Tibial nerve (tissue), 4 donors: Measurements from ENCODE around the gene SPATA20. TPM values are rescaled to one million over a fixed set of nuclear protein-coding genes. Genes with fewer than 3 reads are reported as not detected.

ENCODE experiments used
- DNase-seq, 2 donors: peaks; one replicate each; pipeline ENCODE4 v3.0.0-alpha.2; 2019; ENCODE audit warnings: low spot score in 2 of 2
- H3K27ac ChIP-seq, 4 donors: fragments of 200-600 bp; sonication (generic) in 3 of 4; one replicate each; pipeline ENCODE4 v1.5.1; 2017 to 2019; ENCODE audit warnings: mild to moderate bottlenecking in 1 of 4
- H3K27me3 ChIP-seq, 2 donors: fragments of 200-600 bp; sonication (generic) in 1 of 2; one replicate each; pipeline versions ENCODE4 v1.5.1 to v1.6.0; 2017 to 2019
- H3K36me3 ChIP-seq, 3 donors: fragments of 200-600 bp; sonication (generic); one replicate each; pipeline ENCODE4 v1.5.1; 2018 to 2019
- H3K4me1 ChIP-seq, 4 donors: fragments of 200-600 bp; sonication (generic) in 3 of 4; one replicate each; pipeline ENCODE4 v1.5.1; 2017 to 2019
- H3K4me3 ChIP-seq, 4 donors: fragments of 200-600 bp; sonication (generic) in 3 of 4; one replicate each; pipeline ENCODE4 v1.5.1; 2017 to 2019; ENCODE audit warnings: mild to moderate bottlenecking in 1 of 4, moderate library complexity in 1 of 4
- H3K9me3 ChIP-seq, 4 donors: fragments of 200-600 bp; sonication (generic) in 3 of 4; one replicate each; pipeline ENCODE4 v1.5.1; 2017 to 2019
- CTCF ChIP-seq, 5 experiments: fragments of 200-600 bp in 3 of 5; fragments of 450-650 bp in 2 of 5; sonication (generic) in 3 of 5; IDR thresholded peaks; one replicate each; pipeline ENCODE4 v1.5.1; 2016 to 2019; ENCODE audit warnings: antibody characterized with exemption in 5 of 5, mild to moderate bottlenecking in 3 of 5, moderate library complexity in 2 of 5
- EP300 ChIP-seq, 2 donors: sonication (generic); formaldehyde crosslinking; IDR thresholded peaks; one replicate each; pipeline ENCODE4 v1.6.1; 2017; ENCODE audit warnings: antibody characterized with exemption in 2 of 2, mild to moderate bottlenecking in 1 of 2
- POLR2A ChIP-seq, 2 donors: fragments of 450-650 bp; IDR thresholded peaks; one replicate each; pipeline ENCODE4 v1.6.1; 2017; ENCODE audit warnings: antibody characterized with exemption in 2 of 2, mild to moderate bottlenecking in 2 of 2, moderate library complexity in 2 of 2
- WGBS, 2 donors: methylation state at CpG; one replicate each; pipeline ENCODE4 v1.1.5; 2018; 5-methylcytosine and 5-hydroxymethylcytosine counted together
- total RNA-seq, 4 donors: library from RNA; depleted of rRNA; stranded (reverse); fragments of >200 nt; gene quantifications; one replicate each; pipeline ENCODE4 v1.1.0, GENCODE V29; 2016

SPATA20 gene
- total RNA-seq, 4 donors from 2014 or later = 80.8 to 151 (median 89.6) TPM

DNA sequence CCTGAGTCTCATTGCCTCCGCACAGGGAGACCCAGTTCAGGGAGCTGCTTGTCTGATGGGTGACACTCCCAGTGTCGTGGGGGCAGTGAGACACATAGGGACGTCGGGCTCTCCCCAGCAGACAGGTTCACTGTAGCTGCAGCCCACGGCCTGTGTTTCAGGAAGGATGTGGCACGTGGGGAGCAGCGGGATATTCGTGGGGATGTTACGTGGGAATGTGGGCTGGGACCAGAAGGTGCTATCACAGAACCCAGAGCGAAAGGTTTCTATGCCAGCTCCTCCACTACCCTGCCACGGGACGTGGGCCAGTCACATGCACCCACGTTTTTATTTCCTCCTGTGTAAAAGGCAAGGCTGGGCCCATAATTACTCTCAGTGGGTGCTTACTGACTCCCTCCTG lies 29.9 kb downstream of the SPATA20 start:
- WGBS, 2 donors = 79 to 83% methylated on average over 13 of the region's 13 CpGs
- no peaks in the 10 kb centered on the region for H3K36me3 ChIP-seq
- H3K27me3 ChIP-seq = peaks cover 0 to 13% of the 10 kb centered on the region in 2 donors
- H3K4me1 ChIP-seq = no peaks in the 10 kb centered on the region
- TF ChIP-seq POLR2A (IDR thresholded peaks at IDR 0.05) = no peak
- no peak for TF ChIP-seq CTCF (IDR thresholded peaks at IDR 0.05)
- TF ChIP-seq EP300 (IDR thresholded peaks at IDR 0.05) = no peak
- H3K9me3 ChIP-seq = no peaks in the 10 kb centered on the region
- H3K27ac ChIP-seq = no peak overlapping the region
- no peak for DNase-seq
- no peak overlapping the region for H3K4me3 ChIP-seq

- Histone ChIP-seq H3K36me3 (no peaks in the 10 kb centered on the region), H3K27me3 (peaks cover 0 to 12% of the 10 kb centered on the region in 2 donors), H3K4me1 (no peaks in the 10 kb centered on the region), H3K27ac (no peak overlapping the region), H3K4me3 (no peak overlapping the region), H3K9me3 (no peaks in the 10 kb centered on the region)
- DNase-seq = no peak
- TF ChIP-seq POLR2A (IDR thresholded peaks at IDR 0.05) = no peak
- no peak for TF ChIP-seq CTCF (IDR thresholded peaks at IDR 0.05)
- TF ChIP-seq EP300 (IDR thresholded peaks at IDR 0.05) = no peak
- WGBS, 2 donors = 86 to 92% methylated on average over 13 of the region's 13 CpGs
These were observed 30.5 kb downstream of the SPATA20 start for GRCh38 chr17:50577451-50577954.

DNA sequence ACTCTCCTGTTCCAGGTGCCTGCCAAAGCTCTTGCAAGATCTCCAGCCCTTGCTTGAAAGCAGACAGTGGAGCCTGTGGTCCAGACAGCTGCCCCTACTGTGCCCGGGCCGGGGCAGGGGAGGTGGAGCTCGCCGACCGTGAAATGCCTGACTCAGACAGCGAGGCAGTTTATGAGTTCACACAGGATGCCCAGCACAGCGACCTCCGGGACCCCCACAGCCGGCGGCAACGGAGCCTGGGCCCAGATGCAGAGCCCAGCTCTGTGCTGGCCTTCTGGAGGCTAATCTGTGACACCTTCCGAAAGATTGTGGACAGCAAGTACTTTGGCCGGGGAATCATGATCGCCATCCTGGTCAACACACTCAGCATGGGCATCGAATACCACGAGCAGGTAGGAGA lies 31.2 kb downstream of the SPATA20 start:
- 74 to 84% methylated on average over 12 to 13 of the region's 16 CpGs for WGBS, 2 donors
- no peak overlapping the region for H3K27ac ChIP-seq
- no peak for DNase-seq
- H3K4me3 ChIP-seq = no peak overlapping the region
- H3K27me3 ChIP-seq = peaks cover 0 to 8% of the 10 kb centered on the region in 2 donors
- H3K36me3 ChIP-seq = no peaks in the 10 kb centered on the region
- TF ChIP-seq CTCF (IDR thresholded peaks at IDR 0.05) (no peak), POLR2A (IDR thresholded peaks at IDR 0.05) (no peak), EP300 (IDR thresholded peaks at IDR 0.05) (no peak)
- H3K4me1 ChIP-seq = no peaks in the 10 kb centered on the region
- no peaks in the 10 kb centered on the region for H3K9me3 ChIP-seq

DNA sequence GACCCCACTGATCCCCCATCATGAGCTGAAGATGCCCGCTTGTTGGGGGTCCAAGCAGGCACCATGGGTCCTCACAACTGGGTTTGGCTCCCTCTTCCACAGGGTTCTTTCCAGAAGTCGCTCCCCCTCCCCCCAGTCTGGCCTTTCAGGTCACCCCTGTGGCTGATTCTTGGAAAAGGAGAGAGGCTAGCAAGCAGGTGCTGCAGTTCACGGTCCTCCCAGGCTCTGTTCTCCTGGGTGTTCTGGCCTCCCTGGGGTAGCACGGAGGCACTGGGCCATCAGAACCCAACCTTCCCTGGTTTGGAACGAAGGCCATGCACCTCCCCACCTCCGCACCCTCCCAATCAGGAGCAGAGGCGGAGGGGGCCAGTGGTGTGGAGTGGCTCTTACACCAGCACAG lies 32.4 kb downstream of the SPATA20 start:
- no peak for DNase-seq
- WGBS, 2 donors = 82 to 86% methylated on average over 5 to 7 of the region's 7 CpGs
- no peak for TF ChIP-seq EP300 (IDR thresholded peaks at IDR 0.05)
- TF ChIP-seq CTCF (IDR thresholded peaks at IDR 0.05) = no peak
- no peak for TF ChIP-seq POLR2A (IDR thresholded peaks at IDR 0.05)
- no peaks in the 10 kb centered on the region for H3K9me3 ChIP-seq
- H3K27ac ChIP-seq = no peak overlapping the region
- peaks cover 0 to 8% of the 10 kb centered on the region in 2 donors for H3K27me3 ChIP-seq
- no peak overlapping the region for H3K4me3 ChIP-seq
- H3K4me1 ChIP-seq = no peaks in the 10 kb centered on the region
- no peaks in the 10 kb centered on the region for H3K36me3 ChIP-seq

GRCh38 chr17:50580646-50581045 lies 33.7 kb downstream of the SPATA20 start:
- peaks cover 0 to 8% of the 10 kb centered on the region in 2 donors for H3K27me3 ChIP-seq
- DNase-seq = no peak
- no peaks in the 10 kb centered on the region for H3K4me1 ChIP-seq
- no peak overlapping the region for H3K4me3 ChIP-seq
- H3K36me3 ChIP-seq = no peaks in the 10 kb centered on the region
- TF ChIP-seq CTCF (IDR thresholded peaks at IDR 0.05) (no peak), POLR2A (IDR thresholded peaks at IDR 0.05) (no peak), EP300 (IDR thresholded peaks at IDR 0.05) (no peak)
- H3K9me3 ChIP-seq = no peaks in the 10 kb centered on the region
- 85 to 94% methylated on average over 5 to 9 of the region's 9 CpGs for WGBS, 2 donors
- H3K27ac ChIP-seq = no peak overlapping the region
